Skin epidermis (tissue), 12 donors: ENCODE results near the gene CCDC28A.

Source experiments
- H3K27ac ChIP-seq, 21 experiments: fragments of 200-600 bp; sonication (generic) in 11 of 21; one replicate each; pipeline ENCODE4 v1.5.0; 2020; ENCODE audit warnings: mild to moderate bottlenecking in 3 of 21, inconsistent platforms in 2 of 21, moderate library complexity in 2 of 21
- H3K4me3 ChIP-seq, 7 experiments: fragments of 200-600 bp; sonication (generic) in 2 of 7; one replicate each; pipeline ENCODE4 v1.5.0; 2020; ENCODE audit warnings: inconsistent platforms in 2 of 7, mild to moderate bottlenecking in 2 of 7, moderate library complexity in 1 of 7

CCDC28A gene

GRCh38 chr6:138787138-138787537, 13.6 kb downstream of the CCDC28A start:
- Histone ChIP-seq H3K4me3 (no peak overlapping the region), H3K27ac (no peak overlapping the region)

GRCh38 chr6:138795809-138796603, 22.4 kb downstream of the CCDC28A start, which contains the start of gene ECT2L:
TSS of gene ECT2L (plus strand) at chr6:138796087. CDS start at chr6:138813275, 17,188 bp downstream.
- Histone ChIP-seq H3K4me3 (peak within 1 kb of the TSS in 6 of 7 experiments; percentile 14 to 32 (median 20)), H3K27ac (peak within 1 kb of the TSS in 16 of 21 experiments; percentile 38 to 92 (median 70))

GRCh38 chr6:138796771-138797170, 23.2 kb downstream of the CCDC28A start:
- H3K4me3 ChIP-seq, result no peak overlapping the region
- peak overlapping the region in 1 of 21 experiments; percentile 92 for H3K27ac ChIP-seq

DNA sequence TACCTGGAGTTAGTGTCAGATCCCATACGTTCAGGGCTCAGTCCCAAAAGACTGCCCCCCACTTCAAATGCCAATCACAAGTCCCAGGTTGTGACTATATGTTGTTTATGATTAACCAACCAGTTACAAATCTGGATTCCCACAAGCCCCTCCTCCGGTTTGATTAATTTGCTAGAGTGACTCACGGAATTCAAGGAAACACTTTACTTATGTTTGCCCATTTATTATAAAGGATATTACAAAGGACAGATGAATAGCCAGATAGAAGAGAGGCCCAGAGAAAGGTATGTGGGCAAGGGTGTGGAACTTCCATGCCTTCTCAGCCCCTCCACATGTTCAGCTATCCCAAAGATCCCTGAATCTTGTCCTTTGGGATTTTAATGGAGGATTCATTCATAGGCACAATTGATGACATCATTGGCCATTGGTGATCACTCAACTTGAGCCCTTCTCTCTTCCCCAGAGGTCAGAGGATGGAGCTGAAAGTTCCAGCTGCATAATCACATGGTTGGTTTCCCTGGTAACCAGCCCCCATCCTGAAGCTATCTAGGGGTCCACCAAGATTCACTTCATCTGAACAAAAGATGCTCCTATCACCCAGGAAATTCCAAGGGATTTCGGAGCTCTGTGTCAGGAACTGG, 24.4 kb downstream of the CCDC28A start:
- H3K4me3 ChIP-seq, result no peak overlapping the region

DNA sequence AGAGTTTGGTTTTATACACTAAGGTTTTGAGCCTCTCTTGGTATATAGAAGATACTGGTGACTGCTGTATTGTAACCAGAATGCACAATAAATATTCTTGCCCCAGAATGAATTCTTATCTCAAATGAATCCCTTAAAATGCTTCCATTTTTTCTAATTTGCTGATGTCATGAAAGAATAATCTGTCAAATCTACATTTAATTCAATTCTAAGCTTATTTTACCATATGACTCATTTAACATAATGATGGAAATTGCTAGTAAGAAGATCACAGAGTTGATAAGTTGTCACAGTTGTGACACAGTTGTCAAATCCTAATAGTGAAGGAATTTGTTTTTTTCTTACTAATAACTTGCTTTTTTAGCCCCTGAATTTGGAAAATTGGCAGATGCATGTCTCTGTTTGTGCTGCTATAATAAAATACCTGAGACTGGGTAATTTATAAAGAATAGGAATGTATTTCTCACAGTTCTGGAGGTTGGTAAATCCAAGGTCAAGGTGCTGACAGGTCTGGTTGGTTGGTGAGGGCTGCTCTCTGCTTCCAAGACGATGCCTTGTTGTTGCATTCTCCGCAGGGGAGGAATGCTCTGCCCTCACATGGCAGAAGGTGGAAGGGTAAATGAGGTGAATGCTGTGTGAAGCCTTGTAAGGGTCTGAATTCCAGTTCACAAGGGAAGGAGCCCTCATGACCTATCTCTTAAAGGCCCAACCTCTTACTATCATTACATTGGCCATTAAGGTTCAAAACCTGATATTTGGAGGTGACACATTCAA, 27.0 kb downstream of the CCDC28A start:
- Histone ChIP-seq H3K27ac (peak overlapping the region in 1 of 21 experiments; percentile 13), H3K4me3 (no peak overlapping the region)

More for the DNA sequence above, 24.4 kb downstream of the CCDC28A start:
- H3K27ac ChIP-seq, result no peak overlapping the region

DNA sequence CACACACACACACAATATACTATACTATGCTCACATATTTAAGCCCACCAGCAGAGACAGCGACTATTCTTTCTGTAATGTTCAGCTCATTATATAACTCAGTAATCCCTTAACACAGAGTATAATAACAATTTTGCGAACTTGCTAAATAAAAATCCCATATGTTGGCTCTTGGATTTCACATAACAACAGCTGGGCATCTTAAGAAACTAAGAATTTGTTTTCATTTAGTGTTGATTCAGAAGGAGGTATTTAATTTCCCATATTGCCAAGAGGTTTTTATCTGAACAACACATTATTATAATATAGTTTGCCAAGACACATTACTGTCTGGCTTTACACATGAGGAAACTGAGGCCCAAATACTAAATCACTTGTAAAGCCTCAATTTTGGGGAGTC, 29.8 kb downstream of the CCDC28A start:
- Histone ChIP-seq H3K4me3 (no peak overlapping the region), H3K27ac (peak overlapping the region in 1 of 21 experiments; percentile 54)

- Histone ChIP-seq H3K27ac (peak overlapping the region in 1 of 21 experiments; percentile 54), H3K4me3 (no peak overlapping the region)
Measured at GRCh38 chr6:138803861-138804260, 30.3 kb downstream of the CCDC28A start.

DNA sequence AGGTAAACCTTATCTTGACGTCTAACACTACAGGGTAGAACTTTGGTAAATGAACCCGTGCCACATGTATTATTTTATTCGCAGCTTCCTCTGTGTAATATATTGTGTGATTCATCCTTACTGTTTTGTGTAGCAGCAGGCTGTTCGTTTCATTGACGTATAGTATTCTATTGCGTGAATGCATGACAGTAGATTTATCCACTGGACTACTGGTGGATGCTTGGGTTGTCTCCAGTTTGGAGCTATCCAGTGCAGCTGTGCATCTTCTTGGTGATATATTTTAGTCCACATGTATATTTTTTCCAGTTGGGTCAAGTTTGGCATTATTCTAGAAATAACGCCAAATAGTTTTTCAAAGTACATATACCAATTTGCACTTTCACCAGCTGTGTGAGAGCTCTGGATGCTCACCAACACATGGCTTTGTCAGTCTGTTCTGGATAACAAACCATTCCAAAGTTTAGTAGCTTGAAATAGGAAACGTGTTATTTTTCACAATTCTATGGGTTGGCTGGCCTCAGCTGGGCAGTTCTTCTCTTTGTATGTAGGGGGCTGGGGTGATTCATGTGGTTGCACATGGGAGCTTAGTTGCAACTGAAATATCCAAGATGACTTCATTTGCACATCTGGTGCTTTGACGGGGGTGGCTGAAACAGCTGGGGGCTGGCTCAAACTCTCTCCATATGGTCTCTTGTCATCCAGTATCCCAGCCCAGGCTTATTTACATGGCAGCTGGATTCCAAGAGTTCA, 31.6 kb downstream of the CCDC28A start:
- Histone ChIP-seq H3K27ac (peak overlapping the region in 1 of 21 experiments; percentile 27), H3K4me3 (no peak overlapping the region)

GRCh38 chr6:138806889-138807288, 33.3 kb downstream of the CCDC28A start:
- no peak overlapping the region for H3K4me3 ChIP-seq
- no peak overlapping the region for H3K27ac ChIP-seq

GRCh38 chr6:138809677-138810076, 36.1 kb downstream of the CCDC28A start:
- Histone ChIP-seq H3K27ac (no peak overlapping the region), H3K4me3 (no peak overlapping the region)

DNA sequence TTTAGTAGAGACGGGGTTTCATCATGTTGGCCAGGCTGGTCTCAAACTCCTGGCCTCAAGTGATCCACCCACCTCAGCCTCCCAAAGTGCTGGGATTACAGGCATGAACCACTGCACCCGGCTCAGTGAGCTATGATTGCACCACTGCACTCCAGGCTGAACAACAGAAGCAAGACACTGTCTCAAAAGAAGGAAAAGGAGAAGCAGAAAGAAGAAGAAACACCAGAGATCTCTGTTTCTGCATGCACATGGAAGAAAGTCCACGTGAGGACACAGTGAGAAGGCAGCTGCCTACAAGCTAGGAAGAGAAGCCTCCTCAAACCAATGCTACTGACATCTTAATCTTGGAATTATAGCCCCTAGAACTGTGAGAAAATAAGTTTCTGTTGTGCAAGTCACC, 38.3 kb downstream of the CCDC28A start:
- no peak overlapping the region for H3K27ac ChIP-seq
- no peak overlapping the region for H3K4me3 ChIP-seq

DNA sequence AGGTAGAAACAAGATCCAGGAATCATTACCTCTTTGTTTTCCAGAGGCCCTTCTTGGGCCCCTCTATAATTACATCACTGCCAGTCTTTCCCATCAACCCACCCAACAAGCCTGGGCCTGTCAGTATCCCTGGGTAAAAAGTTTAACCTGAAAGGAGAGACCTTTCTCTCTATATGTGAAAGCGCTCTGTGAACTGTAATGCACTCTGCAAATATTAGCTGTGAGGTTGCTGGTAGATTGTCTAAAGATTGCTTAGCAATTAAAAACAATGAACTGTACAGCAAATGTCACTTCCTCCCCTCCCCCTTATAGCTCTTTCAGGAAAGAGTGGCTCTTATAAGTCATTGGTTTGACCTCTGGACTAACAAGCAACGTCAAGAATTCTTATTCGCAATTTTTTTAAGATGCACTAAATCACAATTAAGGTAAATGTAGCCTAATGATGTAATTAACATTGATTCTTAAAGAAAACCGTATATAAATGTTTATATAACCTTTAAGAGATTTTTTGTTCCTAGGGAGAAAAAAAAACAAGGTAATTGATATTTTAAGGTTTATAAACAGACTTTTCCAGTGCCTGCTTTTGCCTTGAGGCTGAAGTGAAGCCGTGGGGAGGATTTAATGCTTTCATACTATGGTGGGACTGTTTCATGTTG, 40.7 kb downstream of the CCDC28A start:
- Histone ChIP-seq H3K27ac (peak overlapping the region in 1 of 21 experiments; percentile 10), H3K4me3 (no peak overlapping the region)

GRCh38 chr6:138815221-138815620, 41.7 kb downstream of the CCDC28A start:
- Histone ChIP-seq H3K27ac (no peak overlapping the region), H3K4me3 (no peak overlapping the region)

DNA sequence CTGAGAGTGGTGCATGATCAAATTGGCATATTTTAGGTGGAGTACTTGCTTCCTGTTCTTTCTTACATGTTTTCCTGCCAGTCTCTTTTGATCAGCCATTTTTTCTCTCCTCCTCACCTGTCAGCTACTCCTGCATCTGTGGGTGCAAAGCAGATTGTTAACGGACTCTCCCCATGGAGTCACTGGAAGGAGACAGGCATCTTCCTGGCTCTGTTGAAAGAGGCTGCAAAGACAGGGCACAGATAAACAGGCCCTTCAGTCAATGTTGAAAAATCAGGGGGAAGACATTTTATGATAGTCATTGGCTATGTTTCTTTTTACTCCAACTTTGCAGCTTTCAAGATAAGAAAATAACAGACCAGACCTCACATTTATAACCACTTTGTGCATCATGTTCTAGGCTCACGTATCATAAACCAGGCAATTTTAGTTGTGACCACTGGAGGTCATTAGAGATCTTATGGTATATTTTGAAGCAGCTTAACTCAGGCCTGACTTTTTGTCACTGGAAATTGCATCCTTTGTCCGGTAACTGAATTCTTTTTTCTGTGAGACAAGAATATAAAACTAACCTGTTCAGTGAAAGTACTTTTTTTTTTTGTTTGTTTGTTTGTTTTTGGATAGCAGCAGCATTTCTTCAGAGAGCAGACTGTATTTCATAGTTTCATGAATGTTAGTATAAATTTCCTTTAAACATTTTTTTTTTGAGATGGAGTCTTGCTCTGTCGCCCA, 42.4 kb downstream of the CCDC28A start:
- H3K27ac ChIP-seq, result peak overlapping the region in 8 of 21 experiments; percentile 24 to 90 (median 48)
- no peak overlapping the region for H3K4me3 ChIP-seq

DNA sequence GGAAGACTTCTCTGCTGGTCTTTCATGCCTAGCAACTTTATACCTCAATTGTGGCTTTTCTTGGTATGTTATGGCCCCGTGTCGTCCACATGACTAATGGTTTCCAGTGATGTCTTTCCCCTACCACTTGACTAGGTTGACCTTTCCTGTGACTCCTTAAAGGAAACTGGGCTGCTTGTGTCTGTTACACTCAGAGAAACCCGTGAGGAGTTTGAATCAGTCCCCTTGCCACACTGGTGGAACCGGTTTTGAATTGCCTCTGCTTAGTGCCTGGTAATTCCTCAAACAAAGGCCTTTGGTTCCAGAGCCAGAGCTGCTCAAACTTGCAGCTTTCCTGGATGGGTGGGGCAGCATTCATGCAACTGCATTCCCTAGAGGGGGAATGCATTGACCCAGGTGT, 44.2 kb downstream of the CCDC28A start:
- Histone ChIP-seq H3K4me3 (no peak overlapping the region), H3K27ac (peak overlapping the region in 19 of 21 experiments; percentile 52 to 90 (median 80))

GRCh38 chr6:138818496-138819194, 45.1 kb downstream of the CCDC28A start:
- Histone ChIP-seq H3K4me3 (no peak overlapping the region), H3K27ac (peak overlapping the region in 20 of 21 experiments; percentile 1 to 90 (median 80))

DNA sequence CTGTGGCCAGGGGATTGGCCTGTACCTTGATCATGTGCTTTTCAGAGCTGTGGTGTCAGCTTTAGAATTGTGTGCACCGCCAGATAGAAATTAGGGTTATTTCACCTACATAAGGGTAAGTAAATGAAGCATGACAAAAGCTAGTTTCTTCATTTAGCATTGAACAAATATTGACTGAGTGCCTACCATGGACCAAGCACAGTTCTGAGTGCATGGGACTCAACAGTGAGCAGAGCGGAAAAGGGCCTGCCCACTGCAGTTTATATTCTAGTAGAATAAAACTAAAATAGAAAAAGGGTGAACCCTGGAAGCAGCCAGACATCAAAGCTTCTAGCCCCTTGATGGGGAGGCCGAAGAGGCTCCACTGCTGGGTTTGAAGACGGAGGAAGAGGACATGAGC, 48.0 kb downstream of the CCDC28A start:
- no peak overlapping the region for H3K4me3 ChIP-seq
- H3K27ac ChIP-seq, result no peak overlapping the region
